Omental fat pad (tissue), 4 donors: ENCODE results near the gene MBD4. TPM values are rescaled to one million over a fixed set of nuclear protein-coding genes. Genes with fewer than 3 reads are reported as not detected.
"Not testable (repeated sequence)": the region's sequence is repeated elsewhere in the genome, so short reads cannot be mapped to it uniquely, and the experiment has no call there.

Experiments
- ATAC-seq: fragments of 150-250 bp; one replicate; pipeline ENCODE4 v1.9.1; 2016; ENCODE audit warnings: mild to moderate bottlenecking, moderate library complexity; ENCODE audit not compliant: low FRiP score
- DNase-seq: peaks from one replicate; pipeline ENCODE4 v3.0.0-alpha.2; 2019; ENCODE audit warnings: low spot score
- total RNA-seq, 4 donors: library from RNA; depleted of rRNA; stranded (reverse); fragments of >200 nt; gene quantifications; one replicate each; pipeline ENCODE4 v1.1.0, GENCODE V29; 2016
- TF ChIP-seq, protein P1 (sequence below), 3 donors: fragments of 450-650 bp; IDR thresholded peaks; one replicate each; pipeline ENCODE4 v1.5.1; 2016 to 2017; ENCODE audit warnings: antibody characterized with exemption in 3 of 3, mild to moderate bottlenecking in 3 of 3, moderate library complexity in 2 of 3

Gene MBD4
- total RNA-seq, 4 donors from 2014 or later = 15.6 to 29.3 (median 27.8) TPM

DNA sequence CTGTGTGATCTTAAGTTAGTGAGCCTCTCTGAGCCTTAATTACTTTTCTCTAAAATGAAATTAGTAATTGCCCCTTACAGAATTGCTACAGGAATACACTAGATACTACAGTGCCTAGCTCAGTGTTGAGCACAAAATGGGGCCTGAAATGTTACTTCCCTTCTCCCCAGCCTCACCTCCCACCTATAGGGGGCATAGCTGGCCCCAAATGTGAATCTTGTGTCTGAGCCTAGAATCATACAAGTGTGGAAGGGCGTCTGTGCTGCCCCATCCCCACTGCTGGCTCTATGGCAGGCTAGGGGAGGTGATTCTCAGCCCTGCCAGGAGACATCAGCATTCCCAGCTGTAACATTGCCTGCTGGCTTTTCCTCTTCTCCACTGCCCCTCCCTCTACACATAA, 43.0 kb upstream of the MBD4 start:
- no peak for ATAC-seq
- TF ChIP-seq, protein P1, sequence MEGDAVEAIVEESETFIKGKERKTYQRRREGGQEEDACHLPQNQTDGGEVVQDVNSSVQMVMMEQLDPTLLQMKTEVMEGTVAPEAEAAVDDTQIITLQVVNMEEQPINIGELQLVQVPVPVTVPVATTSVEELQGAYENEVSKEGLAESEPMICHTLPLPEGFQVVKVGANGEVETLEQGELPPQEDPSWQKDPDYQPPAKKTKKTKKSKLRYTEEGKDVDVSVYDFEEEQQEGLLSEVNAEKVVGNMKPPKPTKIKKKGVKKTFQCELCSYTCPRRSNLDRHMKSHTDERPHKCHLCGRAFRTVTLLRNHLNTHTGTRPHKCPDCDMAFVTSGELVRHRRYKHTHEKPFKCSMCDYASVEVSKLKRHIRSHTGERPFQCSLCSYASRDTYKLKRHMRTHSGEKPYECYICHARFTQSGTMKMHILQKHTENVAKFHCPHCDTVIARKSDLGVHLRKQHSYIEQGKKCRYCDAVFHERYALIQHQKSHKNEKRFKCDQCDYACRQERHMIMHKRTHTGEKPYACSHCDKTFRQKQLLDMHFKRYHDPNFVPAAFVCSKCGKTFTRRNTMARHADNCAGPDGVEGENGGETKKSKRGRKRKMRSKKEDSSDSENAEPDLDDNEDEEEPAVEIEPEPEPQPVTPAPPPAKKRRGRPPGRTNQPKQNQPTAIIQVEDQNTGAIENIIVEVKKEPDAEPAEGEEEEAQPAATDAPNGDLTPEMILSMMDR (IDR thresholded peaks at IDR 0.05) = no peak
- DNase-seq = no peak

DNA sequence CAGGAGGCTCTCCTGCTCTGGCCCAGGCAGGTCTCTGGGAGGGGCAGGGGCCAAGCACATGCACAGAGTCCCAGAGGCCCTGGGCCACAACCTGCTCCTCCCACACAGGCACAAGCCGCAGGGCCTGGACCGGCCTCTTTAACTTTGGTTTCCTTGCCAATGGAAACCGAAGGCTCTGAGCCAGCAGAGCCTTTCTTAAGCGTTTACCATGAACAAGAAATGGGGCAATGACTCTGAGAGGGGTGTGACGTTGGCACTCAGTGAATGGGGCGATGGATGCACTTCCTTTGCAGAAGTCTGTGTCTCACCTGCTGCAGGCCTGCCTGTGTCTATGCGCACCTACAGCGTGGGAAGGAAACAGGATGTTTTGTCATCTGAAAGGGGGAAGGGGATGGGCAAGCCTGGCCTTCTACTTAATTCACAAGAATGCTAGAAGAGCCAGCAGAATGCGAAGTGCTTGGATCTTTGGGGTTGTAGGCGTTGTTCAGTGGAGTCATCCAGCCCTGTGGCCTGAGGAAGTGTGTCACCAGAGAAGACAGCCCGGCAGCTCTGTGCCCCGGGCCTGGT, 42.1 kb upstream of the MBD4 start:
- TF ChIP-seq, protein P1 (IDR thresholded peaks at IDR 0.05) = no peak
- DNase-seq (no peak), ATAC-seq (peak; percentile 11)

DNA sequence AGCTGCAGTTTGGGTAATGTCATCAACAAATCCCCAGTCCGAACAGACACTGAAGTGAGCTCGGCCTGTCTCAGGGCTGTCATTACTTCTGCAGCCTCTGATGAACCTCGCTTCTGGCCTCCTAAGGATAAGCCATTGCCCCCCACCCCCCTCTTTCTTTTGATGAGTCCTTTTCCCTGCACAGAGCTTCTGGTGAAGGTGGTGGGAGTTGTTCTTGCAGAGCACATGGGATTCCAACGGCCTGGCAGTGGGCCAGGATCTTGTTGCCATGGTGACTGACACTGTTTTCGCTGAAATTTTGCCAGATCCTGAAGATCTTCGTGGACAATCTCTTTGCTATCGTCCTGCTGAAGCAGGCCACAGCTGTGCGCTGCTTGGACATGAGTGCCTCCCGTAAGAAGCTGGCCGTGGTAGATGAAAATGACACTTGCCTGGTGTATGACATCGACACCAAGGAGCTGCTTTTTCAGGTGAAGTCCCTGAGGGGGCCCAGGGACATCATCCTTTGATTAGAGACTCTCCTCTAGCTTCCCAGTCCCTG, 41.5 kb upstream of the MBD4 start:
- ATAC-seq = peak; percentile 4
- not testable (repeated sequence) for DNase-seq

- no peak for ATAC-seq
- TF ChIP-seq, protein P1 (IDR thresholded peaks at IDR 0.05) = no peak
Observed at GRCh38 chr3:129476586-129476985, 36.8 kb upstream of the MBD4 start.

DNA sequence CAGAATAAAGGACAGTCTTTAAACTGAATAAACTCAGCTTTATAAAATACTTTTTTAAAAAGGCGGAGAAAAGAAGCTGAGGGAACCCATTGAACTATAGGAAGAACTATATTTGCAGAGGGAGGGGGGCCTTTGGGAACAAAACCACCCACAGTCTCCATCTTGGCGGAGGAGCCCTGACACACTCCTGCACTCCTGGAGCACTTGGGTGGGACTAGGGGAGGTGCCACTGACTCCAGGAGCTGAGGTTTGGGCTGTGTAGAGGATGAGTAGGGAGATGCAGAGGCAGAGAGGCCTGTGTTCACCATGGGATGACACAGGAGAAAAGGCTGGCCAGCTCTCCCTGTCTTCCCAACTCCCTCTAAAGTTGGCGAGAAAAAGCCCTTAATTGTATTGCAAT, 36.1 kb upstream of the MBD4 start:
- ATAC-seq (no peak), DNase-seq (no peak)
- TF ChIP-seq, protein P1 (IDR thresholded peaks at IDR 0.05) = no peak

More at GRCh38 chr3:129476586-129476985, 36.8 kb upstream of the MBD4 start:
- no peak for DNase-seq

- ATAC-seq = no peak
- TF ChIP-seq, protein P1 (IDR thresholded peaks at IDR 0.05) = no peak
- no peak for DNase-seq
Observed at GRCh38 chr3:129474984-129475804, 35.4 kb upstream of the MBD4 start.

GRCh38 chr3:129473769-129474152, 34.0 kb upstream of the MBD4 start:
- TF ChIP-seq, protein P1 (IDR thresholded peaks at IDR 0.05) = no peak
- ATAC-seq = no peak
- no peak for DNase-seq
